HG03442 (cell line): ENCODE results near the gene GBP3.
"Not testable (repeated sequence)": the region's sequence is repeated elsewhere in the genome, so short reads cannot be mapped to it uniquely, and the experiment has no call there.

Experiments used
- ATAC-seq: cut with Tn5 transposase; IDR thresholded peaks from one replicate; pipeline ENCODE4 v1.9.1; 2021; ENCODE audit warnings: mild to moderate bottlenecking, moderate library complexity; ENCODE audit not compliant: unreplicated experiment

GBP3 gene

DNA sequence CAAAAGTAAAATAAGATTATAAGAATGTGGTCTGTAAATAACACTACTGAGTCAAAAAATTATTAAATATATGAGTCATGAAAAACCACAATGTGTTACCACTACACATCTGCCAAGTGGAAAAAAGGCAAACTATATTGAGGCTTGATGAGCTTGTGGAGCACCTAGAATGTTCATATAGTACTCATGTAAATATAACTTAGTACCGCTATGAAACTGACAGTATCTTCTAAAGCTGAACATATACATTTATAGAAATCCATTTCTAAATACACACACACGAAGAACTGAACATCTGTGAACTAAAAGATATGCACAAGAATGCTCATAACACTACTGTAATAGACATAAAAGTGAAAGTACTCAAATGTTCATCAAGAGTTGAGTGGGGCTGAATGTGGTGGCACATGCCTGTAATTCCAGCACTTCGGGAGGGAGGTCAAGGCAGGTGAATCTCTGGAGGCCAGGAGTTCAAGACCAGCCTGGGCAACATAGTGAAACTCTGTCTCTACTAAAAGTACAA is 18.5 kb upstream of the GBP3 start:
- peak; percentile 97 for ATAC-seq

DNA sequence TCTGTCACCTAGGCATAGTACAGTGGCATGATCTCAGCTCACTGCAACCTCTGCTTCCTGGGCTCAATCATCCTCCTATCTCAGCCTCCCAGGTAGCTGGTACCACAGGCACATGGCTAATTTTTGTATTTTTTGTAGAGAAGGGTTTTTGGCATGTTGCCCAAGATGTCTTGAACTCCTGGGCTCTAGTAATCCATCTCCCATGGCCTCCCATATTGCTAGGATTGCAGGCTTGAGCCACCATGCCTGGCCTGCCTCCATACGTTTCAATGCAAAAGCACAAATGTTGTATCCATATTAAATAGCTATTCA is 17.6 kb upstream of the GBP3 start:
- no peak for ATAC-seq

DNA sequence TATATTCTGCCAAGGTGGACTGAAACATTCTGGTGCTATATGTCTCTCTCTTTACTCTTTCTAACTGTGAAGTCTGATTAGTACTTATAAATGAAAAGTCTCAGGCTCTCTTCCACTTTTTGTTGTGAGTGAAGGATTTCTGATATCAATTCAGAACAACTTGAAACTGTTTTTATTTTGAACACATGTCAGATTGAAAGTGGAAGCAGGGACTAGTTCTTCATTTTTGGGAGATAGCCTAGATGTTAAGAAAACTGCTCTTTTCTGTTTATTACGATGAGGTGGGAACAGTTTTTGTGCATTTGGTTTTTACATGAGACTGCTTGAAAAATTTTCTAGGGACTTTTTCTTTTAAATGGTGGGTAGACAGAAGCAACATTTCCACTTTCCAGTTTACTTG is 14.5 kb upstream of the GBP3 start:
- ATAC-seq = no peak

DNA sequence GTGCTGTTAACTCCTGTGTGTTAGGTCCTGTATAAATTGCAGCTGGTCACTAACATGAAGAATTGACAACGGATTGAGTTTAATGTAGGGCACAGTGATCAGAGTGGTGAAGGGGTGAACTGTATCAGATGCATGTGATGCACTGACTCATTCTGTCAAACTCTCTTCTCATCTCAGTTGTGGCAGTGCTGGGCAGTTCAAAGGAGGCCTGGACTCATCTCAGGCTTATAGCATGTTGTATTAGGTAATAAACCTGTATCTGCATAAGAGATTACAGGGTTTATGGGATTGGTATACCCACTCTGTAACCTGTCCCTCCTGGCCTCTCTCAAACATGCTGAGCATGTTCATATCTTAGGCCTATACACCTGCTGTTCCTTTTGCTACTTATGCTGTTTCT is 12.4 kb upstream of the GBP3 start:
- ATAC-seq = no peak

DNA sequence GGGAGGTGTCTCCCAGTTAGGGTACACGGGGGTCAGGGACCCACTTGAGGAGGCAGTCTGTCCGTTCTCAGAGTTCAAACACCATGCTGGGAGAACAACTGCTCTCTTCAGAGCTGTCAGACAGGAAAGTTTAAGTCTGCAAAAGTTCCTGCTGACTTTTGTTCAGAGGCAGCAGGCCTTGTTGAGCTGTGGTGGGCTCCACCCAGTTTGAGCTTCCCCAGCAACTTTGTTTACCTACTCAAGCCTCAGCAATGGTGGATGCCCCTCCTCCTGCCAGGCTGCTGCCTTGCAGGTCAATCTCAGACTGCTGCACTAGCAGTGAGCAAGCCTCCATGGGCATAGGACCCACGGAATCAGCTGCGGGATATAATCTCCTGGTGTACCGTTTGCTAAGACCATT is 11.3 kb upstream of the GBP3 start:
- not testable (repeated sequence) for ATAC-seq

DNA sequence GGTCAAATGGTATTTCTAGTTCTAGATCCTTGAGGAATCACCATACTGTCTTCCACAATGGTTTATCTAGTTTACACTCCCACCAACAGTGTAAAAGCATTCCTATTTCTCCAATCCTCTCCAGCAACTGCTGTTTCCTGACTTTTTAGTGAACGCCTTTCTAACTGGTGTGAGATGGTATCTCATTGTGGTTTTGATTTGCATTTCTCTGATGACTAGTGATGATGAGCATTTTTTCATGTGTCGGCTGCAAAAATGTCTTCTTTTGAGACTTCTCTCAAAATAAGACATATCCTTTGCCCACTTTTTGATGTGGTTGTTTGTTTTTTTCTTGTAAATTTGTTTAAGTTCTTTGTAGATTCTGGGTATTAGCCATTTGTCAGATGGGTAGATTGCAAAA is 6.4 kb upstream of the GBP3 start:
- not testable (repeated sequence) for ATAC-seq

DNA sequence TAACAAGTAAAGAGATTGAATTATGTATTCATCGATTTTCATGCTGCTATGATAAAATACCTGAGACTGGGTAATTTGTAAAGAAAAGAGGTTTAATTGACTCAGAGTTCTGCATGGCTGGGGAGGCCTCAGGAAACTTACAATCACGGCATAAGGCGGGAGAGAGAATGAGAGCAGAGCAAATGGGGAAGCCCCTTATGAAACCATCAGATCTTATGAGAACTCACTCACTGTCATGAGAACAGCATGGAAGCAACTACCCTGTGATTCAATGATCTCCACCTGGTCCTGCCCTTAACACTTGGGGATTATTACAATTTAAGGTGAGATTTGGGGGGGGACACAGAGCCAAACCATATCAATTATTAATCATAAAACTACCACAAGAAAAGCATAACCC is 3.3 kb upstream of the GBP3 start:
- no peak for ATAC-seq

DNA sequence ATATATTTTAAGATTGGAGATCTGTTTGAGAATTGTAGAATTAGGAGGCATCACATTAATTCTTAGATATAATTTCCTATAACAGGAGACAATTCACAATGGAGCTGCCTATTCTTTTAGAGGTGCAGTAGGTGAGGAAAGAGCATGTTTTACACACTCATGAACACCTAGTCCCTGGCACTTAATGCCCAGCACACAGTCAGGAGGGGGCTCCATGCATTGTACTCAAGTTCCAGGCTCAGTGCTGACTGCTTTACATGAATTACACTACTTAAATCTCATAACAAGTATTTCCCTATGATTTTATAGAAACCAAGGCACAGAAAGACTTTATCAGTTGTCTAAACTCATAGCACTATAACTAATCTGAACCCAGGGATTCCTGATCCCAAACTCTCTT is 360 bp upstream of the GBP3 start:
- ATAC-seq = peak; percentile 6

DNA sequence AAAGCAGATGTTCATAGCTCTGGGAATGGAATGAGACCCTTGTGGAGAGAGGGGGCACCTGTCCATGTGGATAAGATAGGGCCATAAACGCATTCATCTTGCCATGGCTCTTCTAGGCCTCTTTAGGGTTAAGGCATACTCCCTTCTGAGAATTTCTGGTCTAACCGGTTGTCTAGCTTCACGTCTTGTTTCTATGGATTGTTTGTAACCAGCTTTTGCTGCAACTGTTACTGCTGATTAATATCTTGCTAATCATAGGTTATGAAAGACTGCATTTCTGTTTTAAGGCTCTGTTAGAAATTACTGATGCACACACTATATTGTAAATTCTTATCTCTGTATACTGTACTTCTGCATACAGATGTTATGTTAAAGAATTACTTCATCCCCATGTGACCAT is 4.3 kb downstream of the GBP3 start:
- ATAC-seq = not testable (repeated sequence)

DNA sequence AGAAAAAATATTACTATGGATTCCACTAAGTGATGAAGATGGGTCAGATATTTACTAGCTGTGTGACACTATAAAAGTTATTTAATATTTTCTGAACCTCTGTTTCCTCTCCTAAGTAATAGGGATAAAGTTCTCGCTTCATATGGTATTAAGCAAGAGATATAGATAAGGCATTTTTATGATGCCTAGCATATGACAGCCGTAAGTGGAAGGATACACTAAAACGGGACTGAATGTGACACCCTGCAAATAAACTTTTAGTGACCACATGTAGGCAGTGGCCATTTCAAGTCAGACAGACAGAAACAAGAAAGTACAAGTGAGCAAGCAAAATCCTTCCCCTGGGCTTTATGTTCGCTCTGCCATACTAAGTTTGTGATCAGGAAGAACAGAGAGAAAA is 14.2 kb downstream of the GBP3 start:
- ATAC-seq = no peak

DNA sequence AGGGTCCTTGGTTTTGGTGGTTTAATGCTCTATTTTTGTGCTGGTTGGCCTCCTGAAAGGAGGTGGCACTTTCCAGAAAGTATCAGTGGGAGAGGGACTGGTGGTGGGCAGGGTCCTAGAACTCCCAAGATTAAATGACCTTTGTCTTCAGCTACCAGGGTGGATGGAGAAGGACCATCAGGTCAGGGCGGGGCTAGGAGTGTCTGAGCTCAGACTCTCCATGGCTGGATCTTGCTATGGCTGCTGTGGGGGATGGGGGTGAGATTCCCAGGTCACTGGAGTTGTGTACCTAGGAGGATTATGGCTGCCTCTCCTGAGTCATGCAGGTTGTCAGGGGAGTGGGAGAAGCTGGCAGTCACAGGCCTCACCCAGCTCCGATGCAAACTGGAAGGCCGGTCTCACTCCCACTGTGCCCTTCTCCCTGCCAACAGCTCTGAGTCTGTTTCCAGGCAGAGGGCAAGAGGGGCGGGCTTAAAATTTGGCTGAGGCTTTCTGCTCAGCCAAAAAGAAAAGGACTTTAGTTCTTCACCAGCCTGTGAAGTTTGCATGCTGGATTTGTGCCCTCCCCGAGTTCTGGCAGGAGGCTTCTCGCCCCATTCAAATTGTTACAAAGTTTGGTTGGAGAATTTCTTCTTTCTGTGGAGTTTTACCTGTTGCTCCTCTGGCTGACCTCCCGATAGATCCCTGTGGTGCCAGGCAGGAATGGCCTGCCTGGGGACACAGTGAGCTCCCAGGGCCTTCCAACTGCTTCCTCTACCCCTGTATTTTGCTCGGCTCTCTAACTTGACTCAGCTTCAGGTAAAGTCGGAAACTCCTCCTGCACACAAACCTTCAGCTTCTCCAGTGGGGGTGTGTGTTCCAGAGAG is 17.1 kb downstream of the GBP3 start:
- ATAC-seq = no peak

DNA sequence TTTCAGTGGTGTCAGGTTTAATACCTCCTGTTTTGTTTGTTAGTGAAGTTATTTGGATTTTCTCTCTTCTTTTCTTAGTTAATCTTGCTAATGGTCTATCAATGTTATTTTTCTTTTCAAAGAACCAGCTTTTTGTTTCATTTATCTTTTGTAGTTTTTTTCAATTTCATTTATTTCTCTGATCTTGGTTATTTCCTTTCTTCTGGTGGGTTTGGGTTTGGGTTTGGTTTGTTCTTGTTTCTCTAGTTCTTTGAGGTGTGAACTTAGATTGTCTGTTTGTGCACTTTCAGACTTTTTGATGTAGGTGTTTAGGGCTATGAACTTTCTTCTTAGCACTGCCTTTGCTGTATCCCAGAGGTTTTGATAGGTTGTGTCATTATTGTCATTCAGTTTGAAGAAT is 20.5 kb downstream of the GBP3 start:
- not testable (repeated sequence) for ATAC-seq

DNA sequence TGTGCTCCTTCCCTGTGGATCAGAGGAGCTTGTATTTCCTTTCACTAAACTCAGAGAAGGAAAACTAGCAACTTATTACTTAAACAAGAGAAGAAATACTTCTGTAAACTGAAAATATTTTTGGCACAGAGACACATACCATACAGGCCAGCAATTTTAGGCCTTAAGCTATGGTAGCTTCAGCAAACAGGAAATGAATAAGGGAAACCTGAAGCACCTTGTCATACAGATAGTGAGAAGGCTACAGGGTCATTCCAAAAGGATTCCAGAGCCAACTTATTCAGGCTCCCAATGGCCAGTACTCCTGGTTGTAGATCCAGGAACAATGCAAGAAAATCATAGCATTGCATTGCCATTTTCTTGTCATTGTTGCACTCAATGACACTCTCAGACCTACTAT is 21.2 kb downstream of the GBP3 start:
- ATAC-seq = no peak

DNA sequence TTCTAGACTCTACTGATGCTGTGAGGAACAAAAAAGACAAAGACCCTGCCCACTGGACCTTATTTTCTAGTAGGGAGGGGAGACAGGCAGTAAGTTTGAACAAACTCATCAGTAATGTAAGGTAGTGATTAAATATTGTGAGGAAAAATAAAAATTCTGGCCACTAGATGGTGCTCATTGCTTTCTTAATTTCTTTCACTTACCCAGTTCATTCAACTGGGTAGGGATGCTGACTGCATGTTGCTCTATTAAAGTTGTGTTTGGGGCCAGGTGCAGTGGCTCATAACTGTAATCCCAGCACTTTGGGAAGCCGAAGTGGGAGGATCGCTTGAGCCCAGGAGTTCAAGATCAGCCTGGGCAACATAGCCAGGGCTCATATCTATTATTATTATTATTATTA is 23.9 kb downstream of the GBP3 start:
- ATAC-seq = peak; percentile 88

DNA sequence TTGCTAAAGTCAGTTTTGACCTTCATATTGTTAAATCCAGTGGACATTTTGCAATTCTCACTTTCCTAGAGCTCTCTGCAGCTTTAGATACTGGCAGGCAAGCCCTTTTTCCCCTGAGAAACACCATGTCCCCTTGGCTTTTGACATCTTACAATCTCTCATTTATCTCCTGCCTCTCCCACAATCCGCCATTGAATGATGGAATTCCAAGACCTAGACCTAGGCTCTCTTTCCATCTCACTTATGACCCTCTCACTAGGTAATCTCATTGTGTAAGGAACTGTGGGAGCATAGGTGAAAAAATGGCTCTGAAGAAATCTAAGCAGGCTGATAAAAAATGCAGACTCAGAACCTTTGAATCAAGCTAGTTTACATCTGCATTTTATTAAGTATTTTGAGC is 32.2 kb downstream of the GBP3 start:
- ATAC-seq = no peak

DNA sequence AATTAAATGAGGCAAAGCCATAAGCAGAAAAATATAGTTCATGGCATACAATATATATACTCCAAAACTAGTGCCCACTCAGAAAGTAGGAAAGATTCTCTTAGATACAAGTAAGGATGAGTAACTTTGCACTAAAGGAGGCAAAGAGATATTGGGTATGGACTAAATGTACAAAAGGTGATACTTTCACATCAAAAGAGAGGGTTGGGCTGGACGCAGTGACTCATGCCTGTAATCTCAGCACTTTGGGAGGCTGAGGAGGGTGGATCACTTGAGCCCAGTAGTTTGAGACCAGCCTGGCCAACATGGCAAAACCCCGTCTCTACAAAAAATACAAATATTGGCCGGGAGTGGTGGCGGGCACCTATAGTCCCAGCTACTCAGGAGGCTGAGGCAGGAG is 37.0 kb downstream of the GBP3 start:
- no peak for ATAC-seq

DNA sequence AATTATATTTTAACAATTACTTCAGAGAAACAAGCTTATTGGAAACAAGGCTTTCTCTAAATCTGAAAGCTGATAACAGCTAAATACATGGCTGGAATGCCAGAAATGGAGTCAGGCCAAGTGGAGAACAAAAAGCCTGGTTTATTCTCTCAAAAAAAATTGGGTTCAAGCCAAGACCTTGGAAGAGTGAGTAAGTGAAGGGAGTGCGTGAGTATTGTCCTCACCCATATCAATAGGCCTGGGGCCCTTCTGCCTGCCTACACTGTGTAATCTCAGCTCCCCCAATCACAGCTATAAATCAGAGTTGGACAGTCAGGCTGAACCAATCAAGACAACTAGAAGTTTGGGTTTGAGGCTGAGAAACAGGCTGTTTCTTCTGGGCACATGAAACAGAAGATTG is 37.6 kb downstream of the GBP3 start:
- ATAC-seq = no peak

DNA sequence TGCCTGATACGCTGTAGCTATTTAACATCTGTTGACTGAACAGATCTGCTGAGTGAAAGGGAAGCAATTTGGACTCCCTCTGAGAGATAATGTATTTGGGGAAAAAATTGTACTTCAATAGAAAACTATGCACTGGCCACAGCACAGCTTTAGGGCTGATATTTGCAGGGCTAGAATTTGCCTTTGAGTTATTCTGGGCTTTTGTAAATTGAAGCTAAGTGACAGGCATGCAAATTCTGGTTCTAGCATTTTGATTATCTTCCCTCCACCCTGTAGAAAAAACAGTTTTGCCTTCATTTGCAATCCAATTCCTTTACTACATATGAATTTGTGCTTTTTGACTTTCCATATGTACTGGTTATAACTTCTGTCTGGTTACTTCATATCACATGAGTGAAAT is 38.1 kb downstream of the GBP3 start:
- no peak for ATAC-seq

DNA sequence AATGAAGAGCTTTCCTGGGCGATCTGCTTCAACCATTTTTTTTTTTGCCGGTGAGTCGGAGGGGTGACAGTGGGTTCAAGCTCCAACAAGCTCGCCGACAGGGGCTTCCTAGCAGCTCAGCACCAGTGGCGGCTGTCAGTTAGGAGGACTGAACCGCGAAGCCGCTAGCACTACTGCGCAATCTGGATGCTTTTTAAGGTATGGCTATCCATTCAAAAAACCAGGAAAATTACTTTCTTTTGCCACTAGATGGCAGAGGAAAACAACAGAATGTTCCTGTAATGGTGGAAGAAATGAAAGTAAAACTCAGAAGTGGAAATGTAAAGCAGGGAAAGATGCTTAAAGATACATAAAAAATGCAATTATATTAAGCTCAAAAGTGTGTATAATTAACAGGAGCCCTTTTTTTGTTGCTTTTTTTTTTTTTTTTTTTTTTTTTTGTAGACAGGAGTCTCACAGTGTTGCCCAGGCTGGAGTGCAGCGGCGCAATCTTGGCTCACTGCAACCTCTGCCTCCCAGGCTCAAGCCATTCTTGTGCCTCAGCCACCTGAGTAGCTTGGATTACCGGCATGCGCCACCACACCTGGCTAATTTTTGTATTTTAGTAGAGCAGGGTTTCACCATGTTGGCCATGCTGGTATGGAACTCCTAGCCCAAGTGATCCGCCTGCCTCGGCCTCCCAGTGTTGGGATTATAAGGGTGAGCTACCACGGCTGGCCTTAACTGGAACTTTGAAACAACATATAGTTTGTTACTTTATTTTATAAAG is 38.7 kb downstream of the GBP3 start:
- no peak for ATAC-seq

DNA sequence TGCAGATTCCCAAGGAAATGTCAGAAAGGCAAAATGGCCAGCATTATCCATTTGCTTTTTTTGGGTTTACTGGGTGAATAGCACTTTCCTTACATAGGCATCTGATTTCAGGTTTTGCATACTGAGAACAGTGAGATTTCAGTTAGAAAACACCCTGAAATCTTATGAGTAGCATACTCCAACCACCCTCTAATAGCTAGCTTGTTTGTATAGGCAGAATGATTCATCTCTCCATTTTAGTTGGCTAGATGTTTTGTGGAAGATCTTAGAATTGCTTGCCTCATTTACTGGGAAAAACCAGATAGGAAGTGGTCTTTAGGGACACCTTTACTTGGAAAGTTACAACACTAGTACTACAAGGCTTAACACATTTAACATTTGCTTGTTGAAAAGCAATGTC is 40.6 kb downstream of the GBP3 start:
- no peak for ATAC-seq

DNA sequence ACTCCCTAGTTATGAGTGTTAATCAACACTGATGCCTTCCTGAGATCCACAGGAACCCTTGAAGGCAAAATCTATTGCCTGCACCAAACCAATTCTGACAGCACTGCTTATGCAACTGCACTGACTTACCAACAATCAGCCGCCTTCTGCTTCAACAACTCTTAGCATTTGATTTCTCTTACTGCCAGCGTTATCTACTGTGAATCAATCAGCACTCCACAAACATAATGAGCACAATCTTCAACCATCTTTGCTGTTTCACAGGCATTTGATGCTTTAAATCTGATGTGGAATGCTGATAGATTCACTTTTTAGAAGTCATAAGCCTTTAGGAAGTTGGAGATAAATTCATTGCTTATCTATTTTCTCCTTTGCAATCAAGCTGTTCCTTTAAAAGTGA is 41.2 kb downstream of the GBP3 start:
- ATAC-seq = not testable (repeated sequence)

DNA sequence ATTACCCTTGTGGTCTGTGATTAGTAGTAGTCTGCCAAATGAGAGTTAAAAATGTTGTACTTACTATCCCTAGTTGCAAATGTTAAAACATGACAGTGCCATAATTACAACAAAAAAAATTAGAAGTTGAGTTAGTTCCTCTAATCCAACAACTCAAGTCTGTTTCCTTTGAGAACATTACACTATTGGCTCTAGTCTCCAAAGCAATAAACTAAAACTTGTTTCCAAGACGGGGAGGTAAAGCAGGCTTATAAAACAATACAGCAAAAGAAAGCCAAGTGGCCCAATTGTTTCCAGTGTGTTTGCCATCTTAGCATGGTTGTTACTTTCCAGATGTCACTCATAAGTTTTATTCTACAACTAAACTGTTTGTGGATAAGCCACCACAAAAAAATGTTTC is 41.8 kb downstream of the GBP3 start:
- ATAC-seq = no peak
